Measurements from ENCODE around the gene MOB2.

Gene MOB2

GRCh38 chr11:1499261-1499890 is 12.8 kb upstream of the MOB2 start:
- Histone ChIP-seq H3K9me3 (ENCODE audit: insufficient read depth, low read depth, low read length) (no peaks in the 10 kb centered on the region), H2AFZ (ENCODE audit: low read length) (no peak overlapping the region), H3K27me3 (ENCODE audit: insufficient read depth, low read length, poor library complexity, severe bottlenecking) (no peaks in the 10 kb centered on the region), H3K4me1 (ENCODE audit: insufficient read depth, low read length, poor library complexity, severe bottlenecking) (no peaks in the 10 kb centered on the region), H3K9me2 (replicated peaks; ENCODE audit: low read depth, low read length) (no peaks in the 10 kb centered on the region), H3K79me2 (ENCODE audit: insufficient read depth, low read length) (peaks cover 70% of the 10 kb centered on the region; the same call in 1 of the 2 replicates), H3K9ac (ENCODE audit: low read depth, low read length, poor library complexity, severe bottlenecking) (no peak overlapping the region), H3K4me2 (ENCODE audit: low read depth, low read length, poor library complexity, severe bottlenecking) (no peak overlapping the region), H3K4me3 (ENCODE audit: low read length, poor library complexity, severe bottlenecking) (no peak overlapping the region), H3K36me3 (ENCODE audit: insufficient read depth, low read length) (no peaks in the 10 kb centered on the region), H3F3A (ENCODE audit: low read depth) (no peaks in the 10 kb centered on the region), H4K20me1 (ENCODE audit: insufficient read depth, low read length, poor library complexity, severe bottlenecking) (no peaks in the 10 kb centered on the region)
- TF ChIP-seq CTCF (conservative IDR thresholded peaks at IDR 0.05; ENCODE audit: low read length): no peak
- TF ChIP-seq EZH2phosphoT487 (IDR thresholded peaks at IDR 0.05; ENCODE audit: borderline replicate concordance): no peak

GRCh38 chr11:1498262-1498661 is 11.7 kb upstream of the MOB2 start:
- Histone ChIP-seq H3F3A (ENCODE audit: low read depth) (no peaks in the 10 kb centered on the region), H4K20me1 (ENCODE audit: insufficient read depth, low read length, poor library complexity, severe bottlenecking) (peaks cover 3% of the 10 kb centered on the region), H3K27me3 (ENCODE audit: insufficient read depth, low read length, poor library complexity, severe bottlenecking) (no peaks in the 10 kb centered on the region), H3K36me3 (ENCODE audit: insufficient read depth, low read length) (no peaks in the 10 kb centered on the region), H3K4me1 (ENCODE audit: insufficient read depth, low read length, poor library complexity, severe bottlenecking) (peaks cover 3% of the 10 kb centered on the region), H3K79me2 (ENCODE audit: insufficient read depth, low read length) (peaks cover 70% of the 10 kb centered on the region; the same call in 1 of the 2 replicates), H3K9me2 (replicated peaks; ENCODE audit: low read depth, low read length) (no peaks in the 10 kb centered on the region), H3K4me2 (ENCODE audit: low read depth, low read length, poor library complexity, severe bottlenecking) (no peak overlapping the region), H3K9ac (ENCODE audit: low read depth, low read length, poor library complexity, severe bottlenecking) (no peak overlapping the region), H2AFZ (ENCODE audit: low read length) (no peak overlapping the region), H3K4me3 (ENCODE audit: low read length, poor library complexity, severe bottlenecking) (no peak overlapping the region), H3K9me3 (ENCODE audit: insufficient read depth, low read depth, low read length) (no peaks in the 10 kb centered on the region)
- no peak for TF ChIP-seq EZH2phosphoT487 (IDR thresholded peaks at IDR 0.05; ENCODE audit: borderline replicate concordance)
- no peak for TF ChIP-seq CTCF (conservative IDR thresholded peaks at IDR 0.05; ENCODE audit: low read length)

- peaks cover 3% of the 10 kb centered on the region for H3K4me1 ChIP-seq (ENCODE audit: insufficient read depth, low read length, poor library complexity, severe bottlenecking)
- H3F3A ChIP-seq (ENCODE audit: low read depth): no peaks in the 10 kb centered on the region
- H3K79me2 ChIP-seq (ENCODE audit: insufficient read depth, low read length): peaks cover 73% of the 10 kb centered on the region; the same call in 1 of the 2 replicates
- no peak overlapping the region for H3K4me2 ChIP-seq (ENCODE audit: low read depth, low read length, poor library complexity, severe bottlenecking)
- H3K27me3 ChIP-seq (ENCODE audit: insufficient read depth, low read length, poor library complexity, severe bottlenecking): no peaks in the 10 kb centered on the region
- TF ChIP-seq EZH2phosphoT487 (IDR thresholded peaks at IDR 0.05; ENCODE audit: borderline replicate concordance) (no peak), CTCF (conservative IDR thresholded peaks at IDR 0.05; ENCODE audit: low read length) (no peak)
- no peak overlapping the region for H3K4me3 ChIP-seq (ENCODE audit: low read length, poor library complexity, severe bottlenecking)
- H3K9me2 ChIP-seq (replicated peaks; ENCODE audit: low read depth, low read length): no peaks in the 10 kb centered on the region
- H3K9me3 ChIP-seq (ENCODE audit: insufficient read depth, low read depth, low read length): no peaks in the 10 kb centered on the region
- H4K20me1 ChIP-seq (ENCODE audit: insufficient read depth, low read length, poor library complexity, severe bottlenecking): peaks cover 4% of the 10 kb centered on the region
- no peak overlapping the region for H3K9ac ChIP-seq (ENCODE audit: low read depth, low read length, poor library complexity, severe bottlenecking)
- H2AFZ ChIP-seq (ENCODE audit: low read length): no peak overlapping the region
- H3K36me3 ChIP-seq (ENCODE audit: insufficient read depth, low read length): no peaks in the 10 kb centered on the region
These were observed 11.0 kb upstream of the MOB2 start for GRCh38 chr11:1497600-1497999.
